ENCODE measurements around the gene FANK1. TPM values are rescaled to one million over a fixed set of nuclear protein-coding genes. Genes with fewer than 3 reads are reported as not detected.

FANK1 gene
- total RNA-seq, 1 experiment from 2014 or later = 0.73 TPM

DNA sequence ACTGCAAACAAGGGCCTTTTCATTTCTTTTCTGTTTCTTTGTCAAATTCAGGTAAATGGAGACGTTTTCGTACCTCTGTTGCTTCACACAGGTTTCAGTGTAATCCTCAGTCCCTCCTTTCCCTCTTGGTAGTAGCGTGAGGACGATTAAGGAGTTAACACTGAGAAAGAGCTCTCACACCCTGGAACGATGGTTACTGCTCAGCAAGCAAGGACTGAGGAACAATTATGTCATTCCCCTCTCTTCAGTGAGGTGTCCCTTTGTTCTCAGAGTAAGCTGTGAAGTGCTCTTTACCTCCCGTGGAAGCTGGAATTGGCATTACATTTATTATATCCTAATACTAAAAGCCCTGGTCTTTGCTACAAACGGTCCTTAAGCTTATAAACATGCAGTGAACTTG is 95.9 kb downstream of the FANK1 start:
- ChIA-PET POLR2A (no interaction called here), CTCF (no interaction called here)
- no peaks in the 10 kb centered on the region for H3K9me3 Mint-ChIP-seq (ENCODE audit: unreplicated experiment)
- H3K4me3 Mint-ChIP-seq (ENCODE audit: unreplicated experiment) = no peak overlapping the region
- intact Hi-C loops (cut with micrococcal nuclease; ENCODE audit: unreplicated experiment) = no loop called here
- Histone ChIP-seq H3K4me1 (no peaks in the 10 kb centered on the region), H3K9me3 (no peaks in the 10 kb centered on the region), H3K4me3 (ENCODE audit: low read depth, low read length) (no peak overlapping the region), H3K36me3 (ENCODE audit: control insufficient read depth, insufficient read depth, low read length) (no peaks in the 10 kb centered on the region), H3K27me3 (replicated peaks; ENCODE audit: control insufficient read depth, insufficient read depth, low read length) (no peaks in the 10 kb centered on the region)
- no peaks in the 10 kb centered on the region for H3K4me1 Mint-ChIP-seq (ENCODE audit: low read depth, unreplicated experiment)
- no peak for DNase-seq
- no peak overlapping the region for H3K27ac Mint-ChIP-seq (ENCODE audit: unreplicated experiment)
- no TSS peak for BruUV-seq (replicated peaks)
- H3K36me3 Mint-ChIP-seq (ENCODE audit: insufficient read depth, unreplicated experiment) = no peaks in the 10 kb centered on the region
- H3K27me3 Mint-ChIP-seq (ENCODE audit: insufficient read depth, unreplicated experiment) = peaks cover 21% of the 10 kb centered on the region
- no peak for TF ChIP-seq CTCF (IDR thresholded peaks at IDR 0.05; ENCODE audit: insufficient read depth in 1 of 2, low read depth in 1 of 2, low read length in 1 of 2, severe bottlenecking in 1 of 2, unreplicated experiment in 1 of 2)

- Mint-ChIP-seq H3K36me3 (ENCODE audit: insufficient read depth, unreplicated experiment) (no peaks in the 10 kb centered on the region), H3K27ac (ENCODE audit: unreplicated experiment) (no peak overlapping the region)
Observed at GRCh38 chr10:125994601-125995000, 98.2 kb downstream of the FANK1 start.

DNA sequence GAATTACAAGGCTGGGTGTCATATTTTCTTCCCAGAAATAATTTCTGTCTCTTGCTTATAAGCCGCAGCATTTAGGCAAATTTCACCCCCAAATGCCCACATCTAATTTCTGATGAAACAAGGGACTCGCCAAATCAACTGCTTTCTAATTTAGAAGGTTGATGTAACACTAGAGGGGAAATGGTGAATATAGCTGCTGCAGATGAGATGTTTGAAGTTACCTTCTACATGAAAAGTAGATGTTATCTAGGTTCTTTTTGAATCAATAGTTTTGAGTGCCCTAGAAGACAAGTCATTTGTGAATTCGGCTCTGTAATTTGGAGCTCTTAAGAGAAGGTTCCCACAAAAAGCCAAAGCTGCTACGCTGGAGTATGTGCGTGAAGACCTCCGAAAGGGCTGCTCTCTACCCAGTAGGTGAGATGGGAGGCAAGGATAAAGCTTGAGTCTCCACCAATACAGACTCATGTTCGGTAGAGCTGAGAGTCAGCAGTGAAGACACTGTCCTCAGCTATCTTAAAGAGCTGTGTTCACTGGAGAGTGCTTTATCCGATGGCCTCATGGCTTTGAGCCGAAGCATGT is 99.5 kb downstream of the FANK1 start:
- CTCF ChIA-PET = no interaction called here
- H3K4me1 Mint-ChIP-seq (ENCODE audit: low read depth, unreplicated experiment) = no peaks in the 10 kb centered on the region

More at GRCh38 chr10:125994601-125995000, 98.2 kb downstream of the FANK1 start:
- no peak for DNase-seq
- CTCF ChIA-PET = no interaction called here
- Mint-ChIP-seq H3K27me3 (ENCODE audit: insufficient read depth, unreplicated experiment) (peaks cover 20% of the 10 kb centered on the region), H3K9me3 (ENCODE audit: unreplicated experiment) (no peaks in the 10 kb centered on the region), H3K4me3 (ENCODE audit: unreplicated experiment) (no peak overlapping the region), H3K4me1 (ENCODE audit: low read depth, unreplicated experiment) (no peaks in the 10 kb centered on the region)
- POLR2A ChIA-PET = no interaction called here
- BruUV-seq (replicated peaks) = no TSS peak
- H3K4me1 ChIP-seq = no peaks in the 10 kb centered on the region
- intact Hi-C loops (cut with micrococcal nuclease; ENCODE audit: unreplicated experiment) = no loop called here
- H3K27me3 ChIP-seq (replicated peaks; ENCODE audit: control insufficient read depth, insufficient read depth, low read length) = no peaks in the 10 kb centered on the region
- H3K36me3 ChIP-seq (ENCODE audit: control insufficient read depth, insufficient read depth, low read length) = no peaks in the 10 kb centered on the region
- no peak for TF ChIP-seq CTCF (IDR thresholded peaks at IDR 0.05; ENCODE audit: insufficient read depth in 1 of 2, low read depth in 1 of 2, low read length in 1 of 2, severe bottlenecking in 1 of 2, unreplicated experiment in 1 of 2)
- H3K9me3 ChIP-seq = no peaks in the 10 kb centered on the region
- H3K4me3 ChIP-seq (ENCODE audit: low read depth, low read length) = no peak overlapping the region

More for the DNA sequence above, 99.5 kb downstream of the FANK1 start:
- Histone ChIP-seq H3K36me3 (ENCODE audit: control insufficient read depth, insufficient read depth, low read length) (no peaks in the 10 kb centered on the region), H3K27me3 (replicated peaks; ENCODE audit: control insufficient read depth, insufficient read depth, low read length) (no peaks in the 10 kb centered on the region), H3K9me3 (no peaks in the 10 kb centered on the region), H3K4me1 (no peaks in the 10 kb centered on the region), H3K4me3 (ENCODE audit: low read depth, low read length) (no peak overlapping the region)
- Mint-ChIP-seq H3K36me3 (ENCODE audit: insufficient read depth, unreplicated experiment) (no peaks in the 10 kb centered on the region), H3K27ac (ENCODE audit: unreplicated experiment) (no peak overlapping the region), H3K27me3 (ENCODE audit: insufficient read depth, unreplicated experiment) (peaks cover 16% of the 10 kb centered on the region), H3K4me3 (ENCODE audit: unreplicated experiment) (no peak overlapping the region), H3K9me3 (ENCODE audit: unreplicated experiment) (no peaks in the 10 kb centered on the region)
- intact Hi-C loops (cut with micrococcal nuclease; ENCODE audit: unreplicated experiment) = no loop called here
- POLR2A ChIA-PET = no interaction called here
- BruUV-seq (replicated peaks) = no TSS peak
- TF ChIP-seq CTCF (IDR thresholded peaks at IDR 0.05; ENCODE audit: insufficient read depth in 1 of 2, low read depth in 1 of 2, low read length in 1 of 2, severe bottlenecking in 1 of 2, unreplicated experiment in 1 of 2) = no peak
- no peak for DNase-seq
